Endothelial cell (in vitro differentiated cells): ENCODE data around the gene FZD10. TPM values are rescaled to one million over a fixed set of nuclear protein-coding genes. Genes with fewer than 3 reads are reported as not detected.

ENCODE experiments used
- DNase-seq: peaks from one replicate; pipeline ENCODE4 v3.0.0; 2021; ENCODE audit warnings: low spot score
- H3K27ac Mint-ChIP-seq: one replicate; pipeline ENCODE4 v1.8.0; 2021; ENCODE audit warnings: mixed read lengths, inconsistent platforms; ENCODE audit not compliant: unreplicated experiment
- H3K27me3 Mint-ChIP-seq: one replicate; pipeline ENCODE4 v1.8.0; 2021; ENCODE audit warnings: mild to moderate bottlenecking, moderate library complexity, mixed read lengths, inconsistent platforms; ENCODE audit not compliant: unreplicated experiment
- H3K36me3 Mint-ChIP-seq: one replicate; pipeline ENCODE4 v1.8.0; 2021; ENCODE audit warnings: mild to moderate bottlenecking, low read depth, mixed read lengths, inconsistent platforms; ENCODE audit not compliant: unreplicated experiment
- H3K4me1 Mint-ChIP-seq: one replicate; pipeline ENCODE4 v1.8.0; 2021; ENCODE audit warnings: mild to moderate bottlenecking, mixed read lengths, inconsistent platforms; ENCODE audit not compliant: unreplicated experiment
- H3K4me3 Mint-ChIP-seq: one replicate; pipeline ENCODE4 v1.8.0; 2021; ENCODE audit warnings: mild to moderate bottlenecking, mixed read lengths, inconsistent platforms; ENCODE audit not compliant: unreplicated experiment
- H3K9me3 Mint-ChIP-seq: one replicate; pipeline ENCODE4 v1.8.0; 2021; ENCODE audit warnings: mixed read lengths, inconsistent platforms; ENCODE audit not compliant: unreplicated experiment
- CTCF ChIP-seq: fragments of 200-600 bp; sonication (generic); IDR thresholded peaks from one replicate; pipeline ENCODE4 v1.5.0; 2021; ENCODE audit warnings: antibody characterized with exemption; ENCODE audit not compliant: unreplicated experiment
- total RNA-seq: library from RNA; stranded (reverse); fragmentation: NEBNext Ultra II Directional; extraction: Animal tissue kit (Norgen Biotek cat#: 25700); gene quantifications from one replicate; pipeline ENCODE4 v1.2.1, GENCODE V29; 2021; ENCODE audit not compliant: unreplicated experiment

The FZD10 gene
- total RNA-seq, 1 donor from 2014 or later = not detected

- no peak overlapping the region for H3K4me3 Mint-ChIP-seq
- H3K27me3 Mint-ChIP-seq = peaks cover 2% of the 10 kb centered on the region
- DNase-seq = no peak
- peaks cover 48% of the 10 kb centered on the region for H3K9me3 Mint-ChIP-seq
- no peak overlapping the region for H3K27ac Mint-ChIP-seq
- no peaks in the 10 kb centered on the region for H3K4me1 Mint-ChIP-seq
- peaks cover 10% of the 10 kb centered on the region for H3K36me3 Mint-ChIP-seq
- TF ChIP-seq CTCF = no peak
These were observed 16.0 kb downstream of the FZD10 start for GRCh38 chr12:130178282-130178681.

GRCh38 chr12:130179191-130179590 lies 16.9 kb downstream of the FZD10 start:
- DNase-seq = no peak
- peaks cover 2% of the 10 kb centered on the region for H3K27me3 Mint-ChIP-seq
- peaks cover 44% of the 10 kb centered on the region for H3K9me3 Mint-ChIP-seq
- no peak overlapping the region for H3K27ac Mint-ChIP-seq
- H3K36me3 Mint-ChIP-seq = peaks cover 10% of the 10 kb centered on the region
- H3K4me1 Mint-ChIP-seq = no peaks in the 10 kb centered on the region
- H3K4me3 Mint-ChIP-seq = no peak overlapping the region
- TF ChIP-seq CTCF = no peak

GRCh38 chr12:130179621-130180020 lies 17.4 kb downstream of the FZD10 start:
- Mint-ChIP-seq H3K9me3 (peaks cover 44% of the 10 kb centered on the region), H3K4me1 (no peaks in the 10 kb centered on the region), H3K4me3 (no peak overlapping the region), H3K36me3 (peaks cover 10% of the 10 kb centered on the region), H3K27ac (no peak overlapping the region), H3K27me3 (peaks cover 2% of the 10 kb centered on the region)
- no peak for DNase-seq
- no peak for TF ChIP-seq CTCF

GRCh38 chr12:130181211-130181610 lies 18.9 kb downstream of the FZD10 start:
- Mint-ChIP-seq H3K4me1 (no peaks in the 10 kb centered on the region), H3K9me3 (peaks cover 45% of the 10 kb centered on the region), H3K27me3 (peaks cover 2% of the 10 kb centered on the region), H3K36me3 (peaks cover 10% of the 10 kb centered on the region), H3K27ac (no peak overlapping the region), H3K4me3 (no peak overlapping the region)
- no peak for TF ChIP-seq CTCF
- DNase-seq = no peak

GRCh38 chr12:130183585-130184370 lies 21.5 kb downstream of the FZD10 start:
- Mint-ChIP-seq H3K9me3 (peaks cover 45% of the 10 kb centered on the region), H3K27me3 (peaks cover 6% of the 10 kb centered on the region)

More at GRCh38 chr12:130183585-130184370, 21.5 kb downstream of the FZD10 start:
- TF ChIP-seq CTCF = no peak
- H3K27ac Mint-ChIP-seq = no peak overlapping the region
- no peaks in the 10 kb centered on the region for H3K4me1 Mint-ChIP-seq
- no peak overlapping the region for H3K4me3 Mint-ChIP-seq
- H3K36me3 Mint-ChIP-seq = peaks cover 4% of the 10 kb centered on the region
- DNase-seq = no peak
